Endothelial cell of umbilical vein (primary cell): ENCODE results near the gene FAM98C. TPM values are rescaled to one million over a fixed set of nuclear protein-coding genes. Genes with fewer than 3 reads are reported as not detected.
A peak's percentile ranks its signal among the peaks of the same experiment; 100 is the strongest.

Experiments used
- Bru-seq: library from RNA; stranded (reverse); fragments of 400-500 nt; gene quantifications from one replicate; lab custom pipeline; 2021; lab: Mats Ljungman, UMichigan
- BruChase-seq, 2 experiments: library from RNA; stranded (reverse); fragments of 400-500 nt; gene quantifications; one replicate each; lab custom pipeline; 2021; lab: Mats Ljungman, UMichigan
- BruUV-seq: library from RNA; stranded (reverse); fragments of 400-500 nt; replicated peaks from 2 replicates; lab custom pipeline; 2021; lab: Mats Ljungman, UMichigan
- CTCF ChIA-PET: fragments of 300-600, 350-600 bp; sonication (Branson Sonifier 250); formaldehyde crosslinking; loops from one replicate; lab custom pipeline; 2021; ENCODE audit warnings: antibody characterized with exemption, inconsistent platforms; lab: Charles Lee
- POLR2A ChIA-PET: fragments of 300-600, 350-600 bp; sonication (Branson Sonifier 250); formaldehyde crosslinking; loops from one replicate; lab custom pipeline; 2021; ENCODE audit warnings: antibody characterized with exemption, inconsistent platforms; lab: Charles Lee
- DNase-seq: peaks from one replicate; pipeline ENCODE4 v3.0.0-alpha.2; 2011; ENCODE audit warnings: low read depth, low spot score
- FAIRE-seq: peaks from 2 replicates; lab custom pipeline; 2011; peaks lifted over from hg19 to GRCh38; lab: Jason Lieb, UNC
- H2AFZ ChIP-seq: 2 replicates; pipeline ENCODE4 v1.6.0; 2012; ENCODE audit warnings: low read depth, low read length, control low read depth, inconsistent platforms
- H3K27ac ChIP-seq: 2 replicates; pipeline ENCODE4 v1.5.1; 2011; ENCODE audit warnings: low read depth, mild to moderate bottlenecking, control low read depth, low read length, moderate library complexity; ENCODE audit not compliant: insufficient read depth
- H3K27me3 ChIP-seq, 2 experiments: 2 replicates each; pipeline versions ENCODE4 v1.6.0 to v1.6.1; 2011; ENCODE audit warnings: low read length in 2 of 2, mixed read lengths in 1 of 2; ENCODE audit not compliant: control insufficient read depth in 2 of 2, insufficient read depth in 2 of 2
- H3K36me3 ChIP-seq, 2 experiments: 2 replicates in 1 of 2; 3 replicates in 1 of 2; pipeline ENCODE4 v1.5.1; 2011; ENCODE audit warnings: low read length in 2 of 2, mild to moderate bottlenecking in 1 of 2, moderate library complexity in 1 of 2; ENCODE audit not compliant: control insufficient read depth in 2 of 2, insufficient read depth in 2 of 2; ENCODE audit errors: extremely low read depth in 1 of 2
- H3K4me1 ChIP-seq: 3 replicates; pipeline ENCODE4 v1.5.1; 2011; ENCODE audit warnings: mild to moderate bottlenecking, low read length; ENCODE audit not compliant: control insufficient read depth, insufficient read depth; ENCODE audit errors: extremely low read depth
- H3K4me2 ChIP-seq: 2 replicates; pipeline ENCODE4 v1.6.1; 2011; ENCODE audit warnings: low read length, control low read depth, mixed read lengths; ENCODE audit not compliant: insufficient read depth
- H3K4me3 ChIP-seq, 3 experiments: fragments of 200-600 bp in 1 of 3; sonication (generic), shearing (Covaris generic) in 1 of 3; replicated peaks in 1 of 3; 2 replicates each; pipeline ENCODE4 v1.5.1; 2011 to 2016; ENCODE audit warnings: control low read depth in 3 of 3, low read length in 3 of 3, mild to moderate bottlenecking in 2 of 3, inconsistent platforms in 1 of 3, low read depth in 1 of 3, moderate library complexity in 1 of 3; ENCODE audit not compliant: insufficient read depth in 1 of 3
- H3K79me2 ChIP-seq: 2 replicates; pipeline ENCODE4 v1.6.0; 2012; ENCODE audit warnings: low read length, inconsistent platforms; ENCODE audit not compliant: control insufficient read depth, insufficient read depth
- H3K9ac ChIP-seq: replicated peaks from 2 replicates; pipeline ENCODE3; 2011; ENCODE audit warnings: low read length, control low read depth; ENCODE audit not compliant: insufficient read depth; ENCODE audit errors: extremely low read depth
- H3K9me1 ChIP-seq: replicated peaks from 3 replicates; pipeline ENCODE4 v1.6.0; 2011; ENCODE audit warnings: mild to moderate bottlenecking, low read length; ENCODE audit not compliant: control insufficient read depth, insufficient read depth; ENCODE audit errors: extremely low read depth
- H3K9me3 ChIP-seq: replicated peaks from 2 replicates; pipeline ENCODE4 v1.5.1; 2012; ENCODE audit warnings: low read length, inconsistent platforms; ENCODE audit not compliant: control insufficient read depth, insufficient read depth
- H4K20me1 ChIP-seq: replicated peaks from 2 replicates; pipeline ENCODE3; 2011; ENCODE audit warnings: mild to moderate bottlenecking, low read length; ENCODE audit not compliant: control insufficient read depth, insufficient read depth; ENCODE audit errors: extremely low read depth
- EZH2 ChIP-seq: IDR thresholded peaks from 2 replicates; pipeline ENCODE4 v1.6.1; 2012; ENCODE audit warnings: borderline replicate concordance, low read depth, mild to moderate bottlenecking, moderate library complexity, low read length, inconsistent platforms; ENCODE audit not compliant: severe bottlenecking
- FOS ChIP-seq: IDR thresholded peaks from 2 replicates; pipeline ENCODE4 v1.6.1; 2011; ENCODE audit warnings: mild to moderate bottlenecking, low read length, moderate library complexity, borderline replicate concordance; ENCODE audit not compliant: insufficient read depth
- GATA2 ChIP-seq: IDR thresholded peaks from 2 replicates; pipeline ENCODE4 v1.7.0; 2011; ENCODE audit warnings: low read depth, mild to moderate bottlenecking, moderate library complexity, mixed read lengths, low read length; ENCODE audit not compliant: insufficient read length, insufficient read depth
- JUN ChIP-seq: IDR thresholded peaks from 2 replicates; pipeline ENCODE4 v1.6.1; 2011; ENCODE audit warnings: borderline replicate concordance, low read depth; ENCODE audit not compliant: insufficient read length, insufficient read depth
- MYC ChIP-seq: IDR thresholded peaks from one replicate; pipeline ENCODE4 v1.6.1; 2011; ENCODE audit warnings: mild to moderate bottlenecking, low read depth, low read length
- POLR2A ChIP-seq: IDR thresholded peaks from 2 replicates; pipeline ENCODE4 v1.6.1; 2012; ENCODE audit warnings: low read depth, mild to moderate bottlenecking, control low read depth, low read length
- POLR2AphosphoS5 ChIP-seq: IDR thresholded peaks from 2 replicates; pipeline ENCODE4 v1.6.1; 2012; ENCODE audit warnings: low read depth, mild to moderate bottlenecking, control low read depth, low read length, moderate library complexity; ENCODE audit not compliant: insufficient read depth
- dilution Hi-C: fragments of 300-500 bp; cut with MboI; formaldehyde crosslinking; loops from one replicate; pipeline ENCODE4 v1.15.0; 2019; ENCODE audit warnings: low sequenced_read_pairs; ENCODE audit not compliant: extremely low pct_ligation_motif_present
- intact Hi-C: fragments of 100-400 bp; cut with micrococcal nuclease; formaldehyde crosslinking; loops from one replicate; pipeline ENCODE4 v1.10.0; 2022
- long read RNA-seq: library from polyadenylated mRNA; stranded (forward); transcript quantifications from one replicate; pipeline ENCODE4 v2.0.0, GENCODE V29; 2021
- polyA minus RNA-seq, 3 experiments: library from RNA; depleted of rRNA, polyadenylated mRNA; stranded (reverse); fragments of >200 nt; gene quantifications; 1 replicate in 1 of 3; 2 replicates in 2 of 3; pipeline ENCODE4 v1.2.3, GENCODE V29; 2011
- polyA plus RNA-seq, 4 experiments: library from polyadenylated mRNA; depleted of rRNA in 3 of 4; stranded (reverse) in 3 of 4; unstranded in 1 of 4; fragments of >200 nt; gene quantifications; 2 replicates each; pipeline versions ENCODE4 v1.2.1 to v1.2.3, GENCODE V29; 2011 to 2012; ENCODE audit warnings: missing spikeins in 1 of 4
- total RNA-seq: library from RNA; stranded (reverse); gene quantifications from 2 replicates; pipeline ENCODE4 v1.2.3, GENCODE V29; 2021
- TF ChIP-seq, protein P1 (sequence below): IDR thresholded peaks from 2 replicates; pipeline ENCODE4 v1.6.1; 2011; ENCODE audit not compliant: insufficient read depth, insufficient read length
- TF ChIP-seq, protein P2 (sequence below), 2 donors: IDR thresholded peaks; 1 replicate in 1 of 2; 2 replicates in 1 of 2; pipeline ENCODE4 v1.5.1; 2011; ENCODE audit warnings: low read length in 2 of 2, mild to moderate bottlenecking in 2 of 2, moderate library complexity in 2 of 2, control low read depth in 1 of 2, inconsistent platforms in 1 of 2, low read depth in 1 of 2; ENCODE audit not compliant: insufficient read depth in 1 of 2; ENCODE audit errors: extremely low read depth in 1 of 2

FAM98C gene
- total RNA-seq, result 13.0 and 15.4 TPM in 2 replicates
- 12.6 and 16.5 TPM in 2 replicates for polyA plus RNA-seq
- 6.0 and 11.0 TPM in 2 replicates for polyA plus RNA-seq (2011; cell fraction: cytosol; rRNA removed)
- polyA plus RNA-seq (2011; cell fraction: nucleus; rRNA removed), result 22.4 and 24.8 TPM in 2 replicates
- 10.0 and 11.3 TPM in 2 replicates for polyA plus RNA-seq (2012)
- polyA minus RNA-seq, result 2.5 and 4.1 TPM in 2 replicates
- 5.7 TPM for polyA minus RNA-seq (2011; cell fraction: cytosol; rRNA and poly(A)+ RNA removed)
- polyA minus RNA-seq (2011; cell fraction: nucleus; rRNA and poly(A)+ RNA removed), result 3.5 and 5.0 TPM in 2 replicates
- Bru-seq, nascent RNA, result percentile 41 among the genes with signal in this experiment
- BruChase-seq, experiment 1, labeled RNA remaining after a 6-hour chase, result percentile 54 among the genes with signal in this experiment
- percentile 57 among the genes with signal in this experiment for BruChase-seq, experiment 2, labeled RNA remaining after a 2-hour chase
- long read RNA-seq, transcript FAM98C-201 (8 exons, 1,271 nt), result major isoform, 19 of 34 reads
- long read RNA-seq, partial matches to known transcripts, result 7 of 34 reads
- long read RNA-seq, other reads (novel, unspliced or antisense), result 7 of 34 reads

DNA sequence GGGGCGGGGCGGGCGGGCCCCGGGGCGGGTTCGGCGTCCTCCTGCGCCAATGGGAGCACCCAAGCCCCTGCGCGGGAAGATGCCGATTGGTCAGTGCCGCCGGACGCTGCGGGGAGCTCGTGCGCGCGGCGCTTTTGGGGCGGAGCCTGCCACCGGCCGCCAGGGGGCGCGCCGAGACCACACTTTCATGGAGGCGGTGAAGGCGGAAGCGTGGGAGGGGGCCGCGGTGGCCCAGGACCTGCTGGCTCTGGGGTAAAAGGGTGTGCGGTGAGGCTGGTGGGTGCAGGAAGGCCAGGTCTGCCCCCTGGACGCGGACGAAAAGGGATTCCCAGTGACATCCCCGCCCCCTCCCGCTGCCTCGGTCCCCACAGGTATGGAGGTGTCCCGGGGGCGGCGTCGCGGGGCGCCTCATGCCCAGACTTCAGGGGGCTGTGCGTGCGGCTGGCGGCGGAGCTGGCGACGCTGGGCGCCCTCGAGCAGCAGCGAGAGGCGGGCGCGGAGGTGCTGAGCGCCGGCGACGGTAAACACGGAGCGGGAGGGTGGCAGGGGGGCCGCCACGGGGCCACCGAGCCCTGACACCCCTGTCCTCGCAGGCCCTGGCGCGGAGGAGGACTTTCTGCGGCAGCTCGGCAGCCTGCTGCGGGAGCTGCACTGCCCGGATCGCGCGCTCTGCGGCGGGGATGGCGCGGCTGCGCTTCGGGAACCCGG is at the start of gene FAM98C:
FAM98C (plus strand) TSS at position 127 of the 708 bp plus-strand sequence; CDS start at position 188, 61 bp downstream.
- H4K20me1 ChIP-seq, result no peaks in the 10 kb centered on the region
- intact Hi-C loops, result loop anchor here (1.0 to 10.0 kb wide), 7 partner anchors 14 to 527 kb away; partner anchors contain the start of genes MRPS12, PSMD8 and SARS2
- dilution Hi-C loops, result no loop called here
- no peaks in the 10 kb centered on the region for H3K79me2 ChIP-seq
- H2AFZ ChIP-seq, result peak within 1 kb of the TSS; percentile 99
- H3K4me2 ChIP-seq, result peak within 1 kb of the TSS; percentile 82
- H3K27ac ChIP-seq, result peak within 1 kb of the TSS; percentile 28
- BruUV-seq, result no TSS peak
- H3K4me1 ChIP-seq, result peaks cover 2% of the 10 kb centered on the region
- no peaks in the 10 kb centered on the region for H3K9me1 ChIP-seq
- FAIRE-seq (peak; percentile 82), DNase-seq (peak; percentile 97)
- H3K9me3 ChIP-seq, result no peaks in the 10 kb centered on the region
- POLR2A ChIA-PET, result interaction anchor here (1.2 to 2.4 kb wide), 3 partner anchors 15 to 527 kb away, joined by 4 to 11 read pairs (median 9); partner anchors contain the start of genes GGN, MRPS12, PSMD8 and SARS2
- TF ChIP-seq JUN (no peak), FOS (no peak), GATA2 (no peak), MYC (no peak), POLR2A (peak; percentile 36), EZH2 (no peak), POLR2AphosphoS5 (peak; percentile 51)
- TF ChIP-seq, protein P1, sequence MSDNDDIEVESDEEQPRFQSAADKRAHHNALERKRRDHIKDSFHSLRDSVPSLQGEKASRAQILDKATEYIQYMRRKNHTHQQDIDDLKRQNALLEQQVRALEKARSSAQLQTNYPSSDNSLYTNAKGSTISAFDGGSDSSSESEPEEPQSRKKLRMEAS, result peak; percentile 27
- TF ChIP-seq, protein P2, sequence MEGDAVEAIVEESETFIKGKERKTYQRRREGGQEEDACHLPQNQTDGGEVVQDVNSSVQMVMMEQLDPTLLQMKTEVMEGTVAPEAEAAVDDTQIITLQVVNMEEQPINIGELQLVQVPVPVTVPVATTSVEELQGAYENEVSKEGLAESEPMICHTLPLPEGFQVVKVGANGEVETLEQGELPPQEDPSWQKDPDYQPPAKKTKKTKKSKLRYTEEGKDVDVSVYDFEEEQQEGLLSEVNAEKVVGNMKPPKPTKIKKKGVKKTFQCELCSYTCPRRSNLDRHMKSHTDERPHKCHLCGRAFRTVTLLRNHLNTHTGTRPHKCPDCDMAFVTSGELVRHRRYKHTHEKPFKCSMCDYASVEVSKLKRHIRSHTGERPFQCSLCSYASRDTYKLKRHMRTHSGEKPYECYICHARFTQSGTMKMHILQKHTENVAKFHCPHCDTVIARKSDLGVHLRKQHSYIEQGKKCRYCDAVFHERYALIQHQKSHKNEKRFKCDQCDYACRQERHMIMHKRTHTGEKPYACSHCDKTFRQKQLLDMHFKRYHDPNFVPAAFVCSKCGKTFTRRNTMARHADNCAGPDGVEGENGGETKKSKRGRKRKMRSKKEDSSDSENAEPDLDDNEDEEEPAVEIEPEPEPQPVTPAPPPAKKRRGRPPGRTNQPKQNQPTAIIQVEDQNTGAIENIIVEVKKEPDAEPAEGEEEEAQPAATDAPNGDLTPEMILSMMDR (IDR thresholded peaks at IDR 0.05; ENCODE audit: extremely low read depth in 1 of 2, insufficient read depth in 1 of 2, low read depth in 1 of 2, low read length in 2 of 2), result peak; percentile 89 to 95
- H3K27me3 ChIP-seq, result no peaks in the 10 kb centered on the region
- CTCF ChIA-PET, result interaction anchor here (0.6 to 3.4 kb wide), 51 partner anchors 9 to 924 kb away, joined by 3 to 66 read pairs (median 4); partner anchors contain the start of genes C19orf33, CATSPERG, EIF3K and GGN
- peak within 1 kb of the TSS; percentile 65 to 79 (median 73) for H3K4me3 ChIP-seq
- H3K36me3 ChIP-seq, result no peaks in the 10 kb centered on the region
- H3K9ac ChIP-seq, result peak within 1 kb of the TSS; percentile 69
